Posterior vena cava (tissue), 2 donors: ENCODE data around the gene KLHDC8A. TPM values are rescaled to one million over a fixed set of nuclear protein-coding genes. Genes with fewer than 3 reads are reported as not detected.

Experiments used
- DNase-seq: peaks from one replicate; pipeline ENCODE4 v3.0.0-alpha.2; 2020; ENCODE audit warnings: low spot score
- intact Hi-C, 2 donors: fragments of 100-400 bp; cut with DNase I; formaldehyde crosslinking; loops; one replicate each; pipeline versions ENCODE4 v1.14.1 to v1.14.2; 2022 to 2023
- total RNA-seq, 2 donors: library from RNA; stranded (reverse); fragmentation: NEBNext Ultra II Directional; extraction: Animal tissue kit (Norgen Biotek cat#: 25700); gene quantifications; one replicate each; pipeline ENCODE4 v1.2.1, GENCODE V29; 2021
- donor health status: DM: yes; HTN: yes; CAD: no.
- donor health status: DM: yes; HTN: yes; CAD: no.

Gene KLHDC8A
- total RNA-seq, 2 donors from 2014 or later, result 0.83 TPM; not detected in 1

- DNase-seq, result peak; percentile 49
- intact Hi-C loops, result loop anchor here (1.0 to 10.0 kb wide), 4 partner anchors 85 to 179 kb away; no protein-coding TSS in a partner anchor
Observed at GRCh38 chr1:205350124-205350523, 6.6 kb downstream of the KLHDC8A start.

DNA sequence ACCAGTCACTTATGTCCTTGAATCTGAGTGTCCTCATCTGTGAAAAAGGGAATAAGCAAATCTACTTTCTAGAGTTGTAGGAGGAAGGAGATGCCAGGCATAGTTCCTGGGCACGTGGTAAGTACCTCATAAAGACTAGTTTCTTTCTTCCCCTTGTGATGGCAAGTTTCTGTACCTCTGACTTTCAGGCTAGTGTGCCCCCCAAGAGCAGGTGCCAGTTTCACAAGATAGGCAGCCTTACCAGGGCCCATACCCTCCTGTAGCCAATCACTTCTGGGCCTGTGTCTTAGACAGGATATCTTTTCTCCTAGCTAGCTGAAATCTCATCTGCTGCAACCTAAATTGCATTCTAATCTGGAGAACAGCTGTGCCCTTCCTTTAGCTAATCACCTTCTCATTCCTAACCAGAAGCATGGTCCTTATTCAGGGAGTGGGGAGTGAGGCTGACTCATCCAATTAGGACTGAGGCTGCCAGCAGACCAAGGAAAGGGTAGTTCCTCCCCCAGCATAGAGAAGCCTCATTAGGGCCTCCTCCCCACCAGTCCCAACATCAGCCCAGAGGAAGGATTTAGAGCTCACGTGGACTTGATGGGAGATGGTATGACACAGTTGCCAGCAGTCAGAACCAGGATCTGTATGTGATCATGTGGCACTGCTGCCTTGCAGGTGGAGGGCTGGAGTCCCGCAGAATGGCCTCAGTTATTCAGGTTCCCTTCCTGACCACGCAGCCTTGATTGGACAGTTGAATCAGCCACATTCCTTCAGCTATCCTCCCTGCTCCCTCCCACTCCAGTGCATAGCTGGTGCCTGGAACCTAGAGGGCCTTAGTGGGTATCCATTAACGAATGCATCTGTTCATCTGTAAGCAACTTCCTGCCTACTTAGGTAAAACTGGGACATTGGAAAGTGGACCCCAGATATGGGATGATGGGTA, 7.9 kb downstream of the KLHDC8A start:
- intact Hi-C loops, result no loop called here
- DNase-seq, result no peak

DNA sequence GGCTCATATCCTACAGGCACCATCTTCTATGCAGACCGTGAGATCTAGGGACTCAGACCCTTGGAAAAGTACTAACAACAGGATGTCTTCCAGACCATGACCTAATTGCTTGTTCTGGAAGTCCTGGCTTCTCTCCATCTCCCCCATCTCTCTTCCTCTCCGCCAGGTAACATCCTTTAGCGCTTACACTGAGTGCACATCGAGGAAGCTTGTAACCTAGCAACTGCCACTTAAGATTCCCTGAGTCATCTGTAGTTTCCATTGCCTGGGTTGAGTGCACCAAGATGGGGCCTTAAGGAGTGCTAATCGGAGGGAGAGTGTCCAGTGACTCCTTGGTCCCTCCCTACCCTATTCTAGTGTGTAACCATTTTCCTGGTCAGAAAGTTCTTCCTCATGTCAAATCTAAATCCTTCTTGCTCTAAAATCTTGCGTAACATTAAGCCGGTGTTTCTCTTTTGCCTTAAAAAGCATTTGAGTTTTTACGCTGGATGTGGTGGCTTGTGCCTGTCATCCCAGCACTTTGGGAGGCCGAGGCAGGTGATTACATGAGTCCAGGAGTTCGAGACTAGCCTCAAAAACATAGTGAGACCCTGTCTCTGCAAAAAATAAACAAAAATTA, 9.7 kb downstream of the KLHDC8A start:
- no peak for DNase-seq
- intact Hi-C loops, result no loop called here

- DNase-seq, result no peak
- intact Hi-C loops, result no loop called here
Observed at GRCh38 chr1:205345761-205346160, 11.0 kb downstream of the KLHDC8A start.

DNA sequence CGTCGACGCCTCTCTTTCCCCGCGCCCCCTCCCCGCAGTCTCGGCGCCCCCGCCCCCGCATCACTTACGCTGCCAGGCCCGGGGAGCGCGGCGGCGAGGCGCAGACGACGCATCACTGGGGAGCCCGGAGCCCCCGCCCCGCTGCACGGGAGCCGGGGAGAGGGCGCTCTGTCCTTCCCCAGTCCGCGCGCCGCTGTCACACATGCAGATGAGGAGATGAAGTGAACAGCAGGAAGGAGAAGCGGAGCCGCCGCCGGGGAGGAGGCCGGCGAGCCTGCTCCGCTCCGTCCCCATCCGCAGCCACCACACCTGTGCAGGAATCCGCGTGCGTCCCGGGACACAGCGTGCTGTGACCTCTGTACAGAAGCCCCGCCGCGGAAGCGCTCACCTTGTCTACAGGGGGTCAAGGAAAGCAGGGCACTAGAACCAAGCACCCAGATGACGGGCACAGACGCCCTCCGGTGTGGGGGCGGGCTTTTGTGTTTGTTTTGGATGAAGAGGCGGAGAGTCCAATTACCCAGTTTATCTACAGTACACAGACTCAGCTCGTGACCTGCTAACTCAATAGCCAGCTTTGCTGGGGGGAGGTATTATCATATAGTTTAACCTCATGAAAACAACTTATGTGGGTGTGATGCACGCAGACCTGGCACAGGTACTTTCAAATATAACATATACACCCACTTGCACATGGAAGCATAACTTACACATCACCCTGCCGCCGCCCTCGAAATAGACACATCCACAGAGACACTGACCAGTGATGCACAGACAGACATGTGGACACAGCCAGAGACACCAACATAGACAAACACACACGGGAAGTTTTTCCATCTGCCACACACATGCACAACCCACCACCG, 12.4 kb downstream of the KLHDC8A start:
- intact Hi-C loops, result no loop called here
- DNase-seq, result no peak

GRCh38 chr1:205343431-205344065, 13.2 kb downstream of the KLHDC8A start:
- intact Hi-C loops, result no loop called here
- no peak for DNase-seq

DNA sequence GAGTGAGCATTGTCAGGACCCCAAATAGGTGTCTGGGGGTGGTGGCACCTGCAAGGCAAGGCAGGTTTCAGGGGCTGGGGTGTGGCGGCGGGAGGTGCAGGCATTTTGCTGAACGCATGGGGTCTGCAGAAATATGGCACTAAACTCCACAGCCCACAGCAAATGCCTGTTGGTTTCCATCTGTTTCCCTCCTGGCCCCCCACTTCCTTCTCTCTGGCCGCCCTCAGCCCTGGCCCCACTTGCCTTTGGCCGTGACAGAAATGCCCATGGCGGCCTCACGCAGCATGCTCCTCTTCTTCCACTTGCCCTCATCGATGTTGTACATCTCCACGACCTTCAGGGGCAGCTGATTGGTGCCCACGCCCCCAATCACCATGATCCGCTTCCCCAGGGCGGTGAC, 13.7 kb downstream of the KLHDC8A start:
- no peak for DNase-seq
- intact Hi-C loops, result no loop called here

DNA sequence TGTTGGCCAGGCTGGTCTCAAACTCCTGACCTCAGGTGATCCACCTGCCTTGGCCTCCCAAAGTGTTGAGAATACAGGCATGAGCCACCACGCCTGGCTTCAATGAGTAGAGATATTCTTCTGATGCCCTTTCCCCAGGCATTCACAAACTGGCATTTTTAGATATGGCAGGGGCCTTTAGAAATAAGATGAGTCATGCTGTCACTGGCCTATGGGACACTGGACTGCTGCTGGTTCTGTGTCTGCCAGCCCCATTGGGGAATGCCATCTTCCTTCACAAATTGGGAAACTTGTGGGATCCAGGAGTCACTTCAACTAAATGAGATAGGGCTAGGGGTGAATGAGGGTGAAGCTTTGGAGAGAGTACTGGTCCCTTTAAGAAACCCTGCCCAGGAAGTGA, 16.0 kb downstream of the KLHDC8A start:
- DNase-seq, result no peak
- intact Hi-C loops, result no loop called here

GRCh38 chr1:205339717-205340116, 17.0 kb downstream of the KLHDC8A start:
- DNase-seq, result no peak
- intact Hi-C loops, result no loop called here

DNA sequence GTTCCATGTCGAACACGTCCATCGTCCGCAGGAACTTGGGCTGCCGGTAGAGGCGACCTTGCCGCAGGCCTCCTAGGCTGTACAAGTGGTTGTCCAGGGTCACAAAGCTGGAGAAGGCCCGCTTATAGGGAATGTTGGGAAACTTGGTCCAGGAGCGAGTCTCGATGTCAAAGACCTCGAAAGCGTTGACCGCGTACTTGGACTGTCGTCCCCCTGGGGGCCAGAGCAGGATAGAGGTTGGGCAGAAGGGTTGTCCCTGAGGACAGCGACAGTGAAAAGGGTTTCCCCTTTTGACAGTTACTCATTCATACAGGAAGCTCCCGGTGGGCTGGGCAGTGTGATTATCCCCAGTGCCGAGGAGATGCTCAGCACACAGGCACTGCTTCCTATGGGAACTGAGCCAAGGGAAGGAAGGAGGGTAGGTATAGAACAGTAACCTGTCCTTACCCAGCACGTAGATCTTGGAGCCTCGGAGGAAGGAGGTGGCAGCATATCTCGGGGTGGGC, 17.5 kb downstream of the KLHDC8A start:
- intact Hi-C loops, result no loop called here

GRCh38 chr1:205338011-205338410, 18.7 kb downstream of the KLHDC8A start:
- intact Hi-C loops, result no loop called here
- peak; percentile 17 for DNase-seq

More for the DNA sequence above, 17.5 kb downstream of the KLHDC8A start:
- peak; percentile 65 for DNase-seq

- intact Hi-C loops, result no loop called here
- DNase-seq, result no peak
Observed at GRCh38 chr1:205337481-205337880, 19.2 kb downstream of the KLHDC8A start.

- no peak for DNase-seq
- intact Hi-C loops, result no loop called here
Observed at GRCh38 chr1:205335692-205336091, 21.0 kb downstream of the KLHDC8A start.

DNA sequence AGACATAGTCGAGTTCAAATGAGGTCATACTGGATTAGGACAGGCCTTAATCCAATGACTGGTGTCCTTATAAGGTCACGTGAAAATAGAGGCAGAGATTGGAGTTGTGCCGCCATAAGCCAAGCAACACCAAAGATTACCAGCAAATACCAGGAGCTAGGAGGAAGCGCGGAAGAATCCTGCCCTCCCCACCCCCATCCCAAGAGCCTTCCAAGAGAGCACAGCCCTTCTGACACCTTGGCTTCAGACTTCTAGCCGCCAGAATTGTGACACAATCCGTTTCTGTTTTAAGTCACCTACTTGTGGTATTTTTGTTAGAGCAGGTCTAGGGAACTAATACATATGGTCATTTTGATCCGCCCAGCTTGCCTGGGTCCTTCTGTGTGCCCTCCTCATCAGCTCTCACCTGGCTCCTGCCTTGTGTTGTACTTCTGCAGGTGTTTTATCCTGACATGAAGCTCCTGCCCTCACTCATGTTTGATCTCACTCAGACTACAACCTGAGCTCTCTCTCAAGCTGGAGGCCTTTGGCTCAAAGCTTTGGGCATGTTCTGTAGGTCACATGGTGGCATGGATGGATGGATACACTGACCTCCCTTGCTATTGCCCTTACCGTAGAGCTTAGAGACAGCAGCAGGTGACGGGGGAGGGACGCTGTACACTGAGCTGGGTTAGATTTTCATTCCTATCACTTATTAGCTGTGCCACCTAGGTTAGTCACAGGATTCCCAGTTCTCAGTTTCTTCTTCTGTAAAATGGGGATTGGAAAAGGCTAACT, 24.5 kb downstream of the KLHDC8A start:
- DNase-seq, result no peak
- intact Hi-C loops, result no loop called here

GRCh38 chr1:205330150-205330549, 26.6 kb downstream of the KLHDC8A start:
- DNase-seq, result no peak
- intact Hi-C loops, result no loop called here

DNA sequence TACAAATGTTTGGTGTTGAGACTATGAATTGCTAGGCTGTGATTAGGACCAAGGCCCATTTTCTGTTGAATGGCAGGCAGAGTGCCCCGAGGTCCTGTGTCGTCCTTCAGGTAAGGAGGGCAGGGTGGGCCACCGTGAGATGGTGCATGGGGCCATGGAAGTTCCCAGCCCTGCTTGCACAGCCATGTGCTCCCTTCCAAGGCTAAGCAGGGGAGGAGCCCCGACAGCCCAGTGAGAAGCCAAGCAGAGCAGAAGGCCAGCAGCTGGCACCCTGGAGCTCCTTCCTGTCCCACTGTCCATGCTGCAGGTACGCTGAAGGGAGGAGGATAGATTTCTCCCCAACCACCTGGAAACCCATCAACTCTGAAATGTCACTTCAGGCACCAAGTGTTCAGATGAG, 27.0 kb downstream of the KLHDC8A start:
- intact Hi-C loops, result no loop called here
- DNase-seq, result no peak

DNA sequence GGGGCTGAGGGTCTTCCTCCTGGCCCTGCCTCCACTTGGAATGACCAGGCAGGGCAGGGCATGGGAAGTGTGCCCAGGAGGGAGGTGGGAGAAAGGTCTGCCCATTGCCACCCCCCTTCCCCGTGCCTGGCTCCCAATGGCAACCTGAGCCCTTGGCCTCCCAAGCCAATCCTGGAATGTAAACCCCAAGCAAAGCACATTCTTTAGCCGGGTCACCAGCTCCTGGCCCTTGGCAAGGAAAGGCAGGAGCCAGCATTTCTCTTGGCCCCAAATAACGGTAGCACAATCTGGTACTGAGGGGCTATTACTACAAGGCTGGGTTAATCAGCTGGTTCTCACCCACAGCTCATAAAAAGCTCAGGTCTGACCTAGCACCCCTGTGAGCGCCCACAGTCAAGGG, 28.2 kb downstream of the KLHDC8A start:
- intact Hi-C loops, result no loop called here
- no peak for DNase-seq

- intact Hi-C loops, result no loop called here
- no peak for DNase-seq
Observed at GRCh38 chr1:205326812-205327466, 29.8 kb downstream of the KLHDC8A start.
